Skeletal muscle tissue (tissue), 1 donor: ENCODE measurements around the gene XCL2. TPM values are rescaled to one million over a fixed set of nuclear protein-coding genes. Genes with fewer than 3 reads are reported as not detected.

Source experiments
- total RNA-seq: library from RNA; depleted of rRNA; stranded (reverse); fragments of >200 nt; gene quantifications from one replicate; pipeline ENCODE4 v1.2.3, GENCODE V29; 2014

XCL2 gene
- total RNA-seq, 1 donor from 2014 or later, result not detected

Other genes with a start within 250 kb of the XCL2 start
- not detected for gene XCL1, start 32.6 kb upstream of the XCL2 start, total RNA-seq
- 74.6 TPM for gene DPT, start 185.2 kb upstream of the XCL2 start, total RNA-seq